ENCODE data around the gene ADGRL4. TPM values are rescaled to one million over a fixed set of nuclear protein-coding genes. Genes with fewer than 3 reads are reported as not detected.
"Not testable (repeated sequence)": the region's sequence is repeated elsewhere in the genome, so short reads cannot be mapped to it uniquely, and the experiment has no call there.

The ADGRL4 gene
- total RNA-seq, 4 donors from 2014 or later, result 3.2 to 21.8 (median 14.1) TPM

GRCh38 chr1:78987042-78987441 is 19.5 kb downstream of the ADGRL4 start:
- no peak for TF ChIP-seq CTCF (IDR thresholded peaks at IDR 0.05)
- no peak for TF ChIP-seq POLR2A (IDR thresholded peaks at IDR 0.05)
- H3K27me3 ChIP-seq, result no peaks in the 10 kb centered on the region
- H3K9me3 ChIP-seq, result no peaks in the 10 kb centered on the region
- no peak overlapping the region for H3K4me3 ChIP-seq
- no peak for DNase-seq
- intact Hi-C loops (cut with DNase I), result no loop called here
- H3K36me3 ChIP-seq, result no peaks in the 10 kb centered on the region
- H3K4me1 ChIP-seq, result no peaks in the 10 kb centered on the region
- no peak overlapping the region for H3K27ac ChIP-seq
- WGBS, 2 donors, result 52 to 60% methylated on average over 2 of the region's 2 CpGs

GRCh38 chr1:78980511-78980910 is 26.0 kb downstream of the ADGRL4 start:
- Histone ChIP-seq H3K27ac (no peak overlapping the region), H3K27me3 (no peaks in the 10 kb centered on the region), H3K36me3 (no peaks in the 10 kb centered on the region), H3K4me1 (no peaks in the 10 kb centered on the region), H3K4me3 (no peak overlapping the region), H3K9me3 (no peaks in the 10 kb centered on the region)
- DNase-seq, result no peak
- WGBS, 2 donors, result 64 to 67% methylated on average over 3 of the region's 3 CpGs
- no peak for TF ChIP-seq POLR2A (IDR thresholded peaks at IDR 0.05)
- no peak for TF ChIP-seq CTCF (IDR thresholded peaks at IDR 0.05)
- intact Hi-C loops (cut with DNase I), result no loop called here

GRCh38 chr1:78972723-78973122 is 33.8 kb downstream of the ADGRL4 start:
- no peaks in the 10 kb centered on the region for H3K4me1 ChIP-seq
- H3K4me3 ChIP-seq, result no peak overlapping the region
- no peaks in the 10 kb centered on the region for H3K36me3 ChIP-seq
- intact Hi-C loops (cut with DNase I), result no loop called here
- no peak for DNase-seq
- H3K27me3 ChIP-seq, result no peaks in the 10 kb centered on the region
- H3K27ac ChIP-seq, result no peak overlapping the region
- TF ChIP-seq CTCF (IDR thresholded peaks at IDR 0.05) (no peak), POLR2A (IDR thresholded peaks at IDR 0.05) (no peak)
- peaks cover 0 to 9% (median 0%) of the 10 kb centered on the region in 3 donors for H3K9me3 ChIP-seq
- 69 to 71% methylated on average over 2 of the region's 2 CpGs for WGBS, 2 donors

GRCh38 chr1:78967091-78967490 is 39.4 kb downstream of the ADGRL4 start:
- H3K27ac ChIP-seq; H3K36me3 ChIP-seq; intact Hi-C loops (cut with DNase I); H3K4me1 ChIP-seq; H3K4me3 ChIP-seq; H3K27me3 ChIP-seq; DNase-seq: not testable (repeated sequence)
- H3K9me3 ChIP-seq, result peaks cover 0 to 22% (median 6%) of the 10 kb centered on the region in 3 donors

- Histone ChIP-seq H3K9me3 (no peaks in the 10 kb centered on the region), H3K27me3 (no peaks in the 10 kb centered on the region), H3K4me3 (no peak overlapping the region), H3K27ac (no peak overlapping the region), H3K4me1 (no peaks in the 10 kb centered on the region), H3K36me3 (no peaks in the 10 kb centered on the region)
- no peak for DNase-seq
- TF ChIP-seq POLR2A (IDR thresholded peaks at IDR 0.05) (no peak), CTCF (IDR thresholded peaks at IDR 0.05) (no peak)
- 24 to 35% methylated on average over 2 of the region's 2 CpGs for WGBS, 2 donors
- intact Hi-C loops (cut with DNase I), result no loop called here
These were observed 47.8 kb downstream of the ADGRL4 start for GRCh38 chr1:78958711-78959110.

GRCh38 chr1:78950826-78951225 is 55.7 kb downstream of the ADGRL4 start:
- H3K27ac ChIP-seq, result no peak overlapping the region
- H3K36me3 ChIP-seq, result no peaks in the 10 kb centered on the region
- H3K9me3 ChIP-seq, result no peaks in the 10 kb centered on the region
- WGBS, 2 donors, result 73 to 74% methylated on average over 2 of the region's 2 CpGs
- no peak for DNase-seq
- intact Hi-C loops (cut with DNase I), result no loop called here
- TF ChIP-seq CTCF (IDR thresholded peaks at IDR 0.05) (no peak), POLR2A (IDR thresholded peaks at IDR 0.05) (no peak)
- H3K27me3 ChIP-seq, result no peaks in the 10 kb centered on the region
- H3K4me3 ChIP-seq, result no peak overlapping the region
- H3K4me1 ChIP-seq, result no peaks in the 10 kb centered on the region

Data from esophagus squamous epithelium (tissue), 5 donors.